ENCODE data around the gene RNF180.
"Not testable (repeated sequence)": the region's sequence is repeated elsewhere in the genome, so short reads cannot be mapped to it uniquely, and the experiment has no call there.

Gene RNF180

DNA sequence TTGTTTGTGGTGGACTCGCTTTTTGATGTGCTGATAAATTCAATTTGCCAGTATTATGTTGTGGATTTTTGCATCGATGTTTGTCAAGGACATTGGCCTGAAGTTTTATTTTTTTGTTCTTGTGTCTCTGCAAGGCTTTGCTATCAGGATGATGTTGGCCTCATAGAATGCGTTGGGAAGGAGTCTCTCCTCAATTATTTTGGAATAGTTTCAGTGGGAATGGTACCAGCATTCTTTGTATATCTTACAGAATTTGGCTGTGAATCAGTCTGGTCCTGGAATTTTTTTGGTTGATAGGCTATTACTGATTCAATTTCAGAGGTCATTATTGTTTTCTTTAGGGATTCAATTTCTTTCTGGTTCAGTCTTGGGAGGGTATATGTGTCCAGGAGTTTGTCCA lies 198.8 kb downstream of the RNF180 start:
- Histone ChIP-seq H3K4me3 (ENCODE audit: extremely low read depth, insufficient read depth, low read length, poor library complexity, severe bottlenecking) (no peak overlapping the region), H3K36me3 (ENCODE audit: control insufficient read depth, insufficient read depth, low read length) (no peaks in the 10 kb centered on the region), H3K4me1 (ENCODE audit: control insufficient read depth, insufficient read depth, low read length, poor library complexity, severe bottlenecking) (no peaks in the 10 kb centered on the region), H3K27ac (ENCODE audit: low read depth, low read length, severe bottlenecking) (no peak overlapping the region), H3K9me3 (ENCODE audit: control insufficient read depth, low read length) (no peaks in the 10 kb centered on the region)
- WGBS, 2 experiments (ENCODE audit: insufficient coverage in 2 of 2) = 74 to 85% methylated on average over 3 of the region's 3 CpGs

DNA sequence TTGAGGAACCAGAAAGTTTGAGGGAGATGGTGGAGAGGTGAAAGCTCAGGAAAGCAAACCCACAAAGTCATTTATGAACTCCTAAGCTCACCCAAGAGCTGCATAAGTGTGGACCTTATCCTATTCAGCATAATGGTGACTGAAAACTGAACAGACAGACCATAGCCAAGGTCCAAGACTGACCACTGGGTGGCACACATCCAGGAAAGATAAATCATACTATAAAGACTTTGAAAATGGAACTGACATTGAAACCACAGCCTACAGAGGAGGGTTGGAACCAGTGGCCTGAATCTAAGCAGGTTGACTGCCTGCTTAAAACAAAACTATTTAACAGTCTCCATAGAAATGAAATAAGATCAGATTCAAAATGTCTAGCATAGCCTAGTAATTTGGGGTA lies 219.1 kb downstream of the RNF180 start:
- H3K27ac ChIP-seq (ENCODE audit: low read depth, low read length, severe bottlenecking) = no peak overlapping the region
- H3K9me3 ChIP-seq (ENCODE audit: control insufficient read depth, low read length) = no peaks in the 10 kb centered on the region
- no peak overlapping the region for H3K4me3 ChIP-seq (ENCODE audit: extremely low read depth, insufficient read depth, low read length, poor library complexity, severe bottlenecking)
- H3K4me1 ChIP-seq (ENCODE audit: control insufficient read depth, insufficient read depth, low read length, poor library complexity, severe bottlenecking) = no peaks in the 10 kb centered on the region
- no peaks in the 10 kb centered on the region for H3K36me3 ChIP-seq (ENCODE audit: control insufficient read depth, insufficient read depth, low read length)

DNA sequence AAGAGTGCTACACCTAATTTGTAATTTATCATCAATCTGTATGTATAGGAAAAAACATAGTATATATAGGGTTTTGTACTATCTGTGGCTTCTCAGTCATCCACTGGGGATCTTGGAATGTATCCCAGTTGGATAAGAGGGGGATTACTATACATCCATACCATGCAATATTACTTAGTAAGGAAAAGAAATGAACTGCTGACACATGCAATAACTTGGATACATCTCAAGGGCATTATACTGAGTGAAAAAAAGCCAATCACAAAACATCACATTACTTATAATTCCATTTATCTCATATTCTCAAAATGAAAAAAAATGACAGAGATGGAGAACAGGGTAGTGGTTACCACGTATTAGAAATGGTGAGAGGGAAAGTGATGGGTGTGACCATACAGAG lies 231.9 kb downstream of the RNF180 start:
- WGBS, 2 experiments (ENCODE audit: insufficient coverage in 2 of 2) = no CpG with 5 or more reads among the region's 1 CpG

GRCh38 chr5:64398735-64399134 lies 233.1 kb downstream of the RNF180 start:
- H3K27ac ChIP-seq (ENCODE audit: low read depth, low read length, severe bottlenecking); H3K4me3 ChIP-seq (ENCODE audit: extremely low read depth, insufficient read depth, low read length, poor library complexity, severe bottlenecking); H3K9me3 ChIP-seq (ENCODE audit: control insufficient read depth, low read length); H3K4me1 ChIP-seq (ENCODE audit: control insufficient read depth, insufficient read depth, low read length, poor library complexity, severe bottlenecking); H3K36me3 ChIP-seq (ENCODE audit: control insufficient read depth, insufficient read depth, low read length): not testable (repeated sequence)
- WGBS, 2 experiments (ENCODE audit: insufficient coverage in 2 of 2) = 75% methylated on average over 1 of the region's 5 CpGs; no CpG with 5 or more reads in 1 of the 2 experiments

More for the DNA sequence above, 231.9 kb downstream of the RNF180 start:
- H3K4me1 ChIP-seq (ENCODE audit: control insufficient read depth, insufficient read depth, low read length, poor library complexity, severe bottlenecking) = no peaks in the 10 kb centered on the region
- H3K9me3 ChIP-seq (ENCODE audit: control insufficient read depth, low read length) = no peaks in the 10 kb centered on the region
- H3K4me3 ChIP-seq (ENCODE audit: extremely low read depth, insufficient read depth, low read length, poor library complexity, severe bottlenecking) = no peak overlapping the region
- no peak overlapping the region for H3K27ac ChIP-seq (ENCODE audit: low read depth, low read length, severe bottlenecking)
- H3K36me3 ChIP-seq (ENCODE audit: control insufficient read depth, insufficient read depth, low read length) = no peaks in the 10 kb centered on the region

GRCh38 chr5:64407103-64407825 lies 241.6 kb downstream of the RNF180 start:
- H3K4me1 ChIP-seq (ENCODE audit: control insufficient read depth, insufficient read depth, low read length, poor library complexity, severe bottlenecking) = peaks cover 14% of the 10 kb centered on the region
- not testable (repeated sequence) for H3K36me3 ChIP-seq (ENCODE audit: control insufficient read depth, insufficient read depth, low read length); H3K9me3 ChIP-seq (ENCODE audit: control insufficient read depth, low read length); H3K4me3 ChIP-seq (ENCODE audit: extremely low read depth, insufficient read depth, low read length, poor library complexity, severe bottlenecking); H3K27ac ChIP-seq (ENCODE audit: low read depth, low read length, severe bottlenecking)
- 77 to 88% methylated on average over 4 to 5 of the region's 5 CpGs for WGBS, 2 experiments (ENCODE audit: insufficient coverage in 2 of 2)

- WGBS, 2 experiments (ENCODE audit: insufficient coverage in 2 of 2) = 76 to 81% methylated on average over 3 to 4 of the region's 4 CpGs
These were observed 251.7 kb downstream of the RNF180 start for GRCh38 chr5:64417390-64417789.

DNA sequence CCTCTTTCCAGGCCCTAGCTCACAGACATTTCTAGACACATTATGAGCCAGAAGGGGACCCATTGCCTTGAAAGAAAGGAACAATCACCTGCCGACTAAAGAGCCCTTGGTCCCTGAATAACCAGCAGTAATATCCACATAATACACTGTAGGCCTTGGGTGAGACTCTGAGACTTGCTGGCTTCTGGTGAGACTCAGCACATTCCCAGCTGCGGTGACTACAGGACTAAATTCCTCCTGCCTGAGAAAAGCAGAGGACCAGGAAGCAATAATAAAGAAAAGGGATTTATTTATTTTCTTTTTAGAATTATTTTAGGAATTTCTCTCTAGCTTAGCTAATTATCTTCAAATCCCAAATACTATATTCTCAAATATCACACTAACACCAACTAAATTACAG lies 252.4 kb downstream of the RNF180 start:
- WGBS, 2 experiments (ENCODE audit: insufficient coverage in 2 of 2) = 90% methylated on average over 2 of the region's 2 CpGs; no CpG with 5 or more reads in 1 of the 2 experiments
- H3K36me3 ChIP-seq (ENCODE audit: control insufficient read depth, insufficient read depth, low read length) = no peaks in the 10 kb centered on the region

More at GRCh38 chr5:64417390-64417789, 251.7 kb downstream of the RNF180 start:
- Histone ChIP-seq H3K4me1 (ENCODE audit: control insufficient read depth, insufficient read depth, low read length, poor library complexity, severe bottlenecking) (no peaks in the 10 kb centered on the region), H3K27ac (ENCODE audit: low read depth, low read length, severe bottlenecking) (no peak overlapping the region), H3K36me3 (ENCODE audit: control insufficient read depth, insufficient read depth, low read length) (no peaks in the 10 kb centered on the region), H3K9me3 (ENCODE audit: control insufficient read depth, low read length) (no peaks in the 10 kb centered on the region), H3K4me3 (ENCODE audit: extremely low read depth, insufficient read depth, low read length, poor library complexity, severe bottlenecking) (no peak overlapping the region)

More for the DNA sequence above, 252.4 kb downstream of the RNF180 start:
- H3K9me3 ChIP-seq (ENCODE audit: control insufficient read depth, low read length) = no peaks in the 10 kb centered on the region
- H3K4me1 ChIP-seq (ENCODE audit: control insufficient read depth, insufficient read depth, low read length, poor library complexity, severe bottlenecking) = no peaks in the 10 kb centered on the region
- H3K27ac ChIP-seq (ENCODE audit: low read depth, low read length, severe bottlenecking) = no peak overlapping the region
- no peak overlapping the region for H3K4me3 ChIP-seq (ENCODE audit: extremely low read depth, insufficient read depth, low read length, poor library complexity, severe bottlenecking)

All from mesodermal cell (in vitro differentiated cells).